ENCODE measurements around the gene TRPM1. TPM values are rescaled to one million over a fixed set of nuclear protein-coding genes. Genes with fewer than 3 reads are reported as not detected.

Gene TRPM1
- total RNA-seq, 1 donor from 2014 or later: not detected

DNA sequence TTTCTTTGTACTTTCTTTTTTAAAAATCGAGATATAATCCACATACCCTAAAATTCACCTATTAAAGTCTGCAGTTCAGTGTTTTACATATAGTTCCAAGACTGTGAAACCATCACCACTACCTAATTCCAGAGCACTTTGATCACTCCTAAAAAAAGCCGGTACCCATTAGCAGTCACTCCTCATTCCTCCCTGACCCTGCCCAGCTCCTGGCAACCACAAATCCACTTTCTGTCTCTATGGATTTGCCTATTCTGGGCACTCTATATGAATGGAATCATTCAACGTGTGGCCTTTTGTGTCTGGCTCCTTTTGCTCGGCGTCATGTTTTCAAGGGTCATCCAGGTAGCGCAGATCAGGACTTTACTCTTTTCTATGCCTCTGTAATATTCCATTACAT, 17.3 kb downstream of the TRPM1 start:
- no peaks in the 10 kb centered on the region for H3K9me3 Mint-ChIP-seq
- H3K4me3 Mint-ChIP-seq: no peak overlapping the region
- no peak for DNase-seq
- peaks cover 17% of the 10 kb centered on the region for H3K27me3 Mint-ChIP-seq
- no peaks in the 10 kb centered on the region for H3K36me3 Mint-ChIP-seq (ENCODE audit: low read depth)
- no peak overlapping the region for H3K27ac Mint-ChIP-seq
- peaks cover 2% of the 10 kb centered on the region for H3K4me1 Mint-ChIP-seq
- intact Hi-C loops (cut with micrococcal nuclease): no loop called here

DNA sequence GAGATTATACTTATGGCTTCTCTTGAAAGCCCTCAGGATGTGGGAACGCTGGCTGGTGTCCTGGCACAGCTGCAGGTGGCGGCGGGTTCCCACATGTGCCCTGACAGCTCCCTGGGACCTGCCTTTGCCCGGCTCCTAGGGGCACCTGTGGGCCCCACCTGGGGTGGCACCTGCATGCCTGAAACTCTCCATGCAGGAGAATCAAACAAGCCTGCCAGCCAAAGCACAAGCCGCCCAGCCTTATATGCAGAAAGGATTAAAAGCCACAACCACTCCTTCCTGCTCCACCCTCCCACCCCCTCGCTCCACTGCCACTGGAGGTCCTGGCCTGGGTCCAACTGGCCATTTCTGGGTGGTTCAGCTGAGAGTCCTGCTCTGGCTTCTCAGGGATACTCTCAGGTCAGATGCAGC, 18.1 kb downstream of the TRPM1 start:
- Mint-ChIP-seq H3K4me3 (no peak overlapping the region), H3K27ac (no peak overlapping the region), H3K4me1 (peaks cover 2% of the 10 kb centered on the region), H3K27me3 (peaks cover 18% of the 10 kb centered on the region), H3K9me3 (no peaks in the 10 kb centered on the region), H3K36me3 (ENCODE audit: low read depth) (no peaks in the 10 kb centered on the region)
- intact Hi-C loops (cut with micrococcal nuclease): no loop called here
- no peak for DNase-seq

- Mint-ChIP-seq H3K27me3 (peaks cover 18% of the 10 kb centered on the region), H3K4me3 (no peak overlapping the region), H3K4me1 (peaks cover 2% of the 10 kb centered on the region), H3K9me3 (no peaks in the 10 kb centered on the region), H3K36me3 (ENCODE audit: low read depth) (no peaks in the 10 kb centered on the region), H3K27ac (no peak overlapping the region)
- intact Hi-C loops (cut with micrococcal nuclease): no loop called here
- DNase-seq: no peak
These were observed 18.7 kb downstream of the TRPM1 start for GRCh38 chr15:31082771-31083369.

DNA sequence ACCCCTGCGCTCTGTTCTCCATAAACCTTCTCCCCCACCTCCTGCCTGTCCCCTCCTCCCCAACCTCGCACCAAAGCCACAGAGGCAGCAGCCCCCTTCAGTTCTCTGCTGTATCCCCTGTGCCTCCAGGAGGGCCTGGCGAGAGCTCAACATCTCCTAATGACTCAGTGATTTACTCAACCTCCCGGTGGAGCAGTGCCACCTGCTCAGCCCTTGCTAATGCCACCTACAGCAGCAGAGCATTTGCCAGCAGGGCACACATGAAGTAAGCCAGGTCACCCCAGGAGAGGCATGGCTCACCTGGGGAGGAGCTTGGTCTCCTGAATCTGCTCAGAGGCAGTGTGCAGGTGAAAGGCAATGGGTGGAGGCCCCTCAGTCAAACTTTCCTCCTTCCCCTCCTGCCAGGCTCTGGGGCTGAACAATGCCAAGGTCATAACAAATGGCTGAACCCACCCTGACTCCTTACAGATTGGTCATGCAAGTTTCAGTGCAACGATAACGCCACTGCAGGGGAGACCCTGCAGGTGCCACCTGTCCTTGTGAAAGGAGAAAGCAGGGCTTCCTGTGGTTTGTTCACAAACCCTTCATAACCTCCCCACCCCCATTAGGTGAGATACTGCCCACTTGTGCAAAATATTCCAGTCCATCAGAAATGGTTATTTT, 19.8 kb downstream of the TRPM1 start:
- Mint-ChIP-seq H3K27ac (no peak overlapping the region), H3K36me3 (ENCODE audit: low read depth) (no peaks in the 10 kb centered on the region), H3K4me1 (peaks cover 7% of the 10 kb centered on the region), H3K27me3 (peaks cover 24% of the 10 kb centered on the region), H3K4me3 (no peak overlapping the region), H3K9me3 (no peaks in the 10 kb centered on the region)
- no peak for DNase-seq
- intact Hi-C loops (cut with micrococcal nuclease): no loop called here

- H3K27ac Mint-ChIP-seq: no peak overlapping the region
- H3K4me1 Mint-ChIP-seq: peaks cover 7% of the 10 kb centered on the region
- no peak overlapping the region for H3K4me3 Mint-ChIP-seq
- no peaks in the 10 kb centered on the region for H3K9me3 Mint-ChIP-seq
- peaks cover 27% of the 10 kb centered on the region for H3K27me3 Mint-ChIP-seq
- DNase-seq: no peak
- intact Hi-C loops (cut with micrococcal nuclease): no loop called here
- H3K36me3 Mint-ChIP-seq (ENCODE audit: low read depth): no peaks in the 10 kb centered on the region
These were observed 20.5 kb downstream of the TRPM1 start for GRCh38 chr15:31081056-31081455.

- Mint-ChIP-seq H3K36me3 (ENCODE audit: low read depth) (no peaks in the 10 kb centered on the region), H3K9me3 (no peaks in the 10 kb centered on the region), H3K27ac (no peak overlapping the region), H3K27me3 (peaks cover 30% of the 10 kb centered on the region), H3K4me3 (peak overlapping the region; percentile 56), H3K4me1 (peaks cover 7% of the 10 kb centered on the region)
- DNase-seq: peak; percentile 66
- intact Hi-C loops (cut with micrococcal nuclease): no loop called here
These were observed 20.9 kb downstream of the TRPM1 start for GRCh38 chr15:31080591-31081014.

- H3K9me3 Mint-ChIP-seq: no peaks in the 10 kb centered on the region
- DNase-seq: no peak
- no peak overlapping the region for H3K27ac Mint-ChIP-seq
- no peaks in the 10 kb centered on the region for H3K36me3 Mint-ChIP-seq (ENCODE audit: low read depth)
- H3K27me3 Mint-ChIP-seq: peaks cover 35% of the 10 kb centered on the region
- H3K4me1 Mint-ChIP-seq: peaks cover 7% of the 10 kb centered on the region
- intact Hi-C loops (cut with micrococcal nuclease): no loop called here
- no peak overlapping the region for H3K4me3 Mint-ChIP-seq
These were observed 22.0 kb downstream of the TRPM1 start for GRCh38 chr15:31079519-31079918.

DNA sequence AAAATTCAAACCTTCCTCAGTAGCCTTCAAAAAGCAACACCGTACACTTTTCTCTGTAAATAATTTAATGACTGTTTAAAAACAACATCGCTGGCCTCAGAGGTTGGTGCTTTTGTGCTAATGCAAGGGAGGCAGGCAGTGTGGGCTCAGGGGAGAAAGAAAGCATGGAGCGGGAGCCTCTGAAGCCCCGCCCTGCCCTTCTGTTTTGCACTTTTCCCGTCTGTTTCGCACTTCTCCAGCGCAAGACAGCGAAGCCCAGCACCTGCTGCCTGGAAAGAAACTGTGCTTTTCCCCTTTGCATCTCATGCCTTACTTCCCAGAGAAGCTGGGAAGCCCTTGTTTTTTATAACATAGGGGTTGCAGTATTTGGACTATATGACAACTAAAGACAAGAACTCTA, 23.1 kb downstream of the TRPM1 start:
- H3K9me3 Mint-ChIP-seq: no peaks in the 10 kb centered on the region
- H3K4me3 Mint-ChIP-seq: no peak overlapping the region
- peaks cover 37% of the 10 kb centered on the region for H3K27me3 Mint-ChIP-seq
- peaks cover 7% of the 10 kb centered on the region for H3K4me1 Mint-ChIP-seq
- no peaks in the 10 kb centered on the region for H3K36me3 Mint-ChIP-seq (ENCODE audit: low read depth)
- DNase-seq: no peak
- intact Hi-C loops (cut with micrococcal nuclease): no loop called here
- no peak overlapping the region for H3K27ac Mint-ChIP-seq

DNA sequence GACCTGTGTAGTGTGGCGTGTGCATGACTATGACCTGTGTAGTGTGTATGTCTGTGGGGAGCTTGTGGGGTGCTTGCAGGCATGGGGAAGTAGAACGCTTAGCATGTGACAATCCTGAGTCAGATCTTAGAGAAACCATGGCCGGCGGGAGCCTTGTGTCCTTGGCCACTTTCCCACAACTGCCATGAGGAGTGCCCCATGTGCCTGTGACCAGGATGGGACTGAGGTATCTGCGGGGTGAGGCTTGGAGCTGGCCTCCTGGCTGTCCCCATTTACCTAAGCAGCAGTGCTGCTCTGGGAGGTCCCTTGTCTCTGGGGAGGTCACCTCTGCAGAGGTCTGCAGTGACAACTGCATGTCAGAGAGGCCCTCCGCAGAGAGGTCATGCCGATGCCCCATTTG, 23.6 kb downstream of the TRPM1 start:
- Mint-ChIP-seq H3K9me3 (no peaks in the 10 kb centered on the region), H3K36me3 (ENCODE audit: low read depth) (no peaks in the 10 kb centered on the region), H3K4me3 (no peak overlapping the region), H3K27me3 (peaks cover 40% of the 10 kb centered on the region), H3K27ac (no peak overlapping the region), H3K4me1 (peaks cover 7% of the 10 kb centered on the region)
- DNase-seq: no peak
- intact Hi-C loops (cut with micrococcal nuclease): no loop called here

GRCh38 chr15:31077181-31077580, 24.3 kb downstream of the TRPM1 start:
- Mint-ChIP-seq H3K4me3 (no peak overlapping the region), H3K27me3 (peaks cover 40% of the 10 kb centered on the region), H3K9me3 (no peaks in the 10 kb centered on the region), H3K27ac (no peak overlapping the region), H3K36me3 (ENCODE audit: low read depth) (no peaks in the 10 kb centered on the region), H3K4me1 (peaks cover 7% of the 10 kb centered on the region)
- no peak for DNase-seq
- intact Hi-C loops (cut with micrococcal nuclease): no loop called here

GRCh38 chr15:31074321-31074720, 27.2 kb downstream of the TRPM1 start:
- H3K36me3 Mint-ChIP-seq (ENCODE audit: low read depth): no peaks in the 10 kb centered on the region
- no peak overlapping the region for H3K4me3 Mint-ChIP-seq
- intact Hi-C loops (cut with micrococcal nuclease): no loop called here
- peaks cover 32% of the 10 kb centered on the region for H3K27me3 Mint-ChIP-seq
- H3K9me3 Mint-ChIP-seq: no peaks in the 10 kb centered on the region
- DNase-seq: no peak
- peaks cover 5% of the 10 kb centered on the region for H3K4me1 Mint-ChIP-seq
- no peak overlapping the region for H3K27ac Mint-ChIP-seq

DNA sequence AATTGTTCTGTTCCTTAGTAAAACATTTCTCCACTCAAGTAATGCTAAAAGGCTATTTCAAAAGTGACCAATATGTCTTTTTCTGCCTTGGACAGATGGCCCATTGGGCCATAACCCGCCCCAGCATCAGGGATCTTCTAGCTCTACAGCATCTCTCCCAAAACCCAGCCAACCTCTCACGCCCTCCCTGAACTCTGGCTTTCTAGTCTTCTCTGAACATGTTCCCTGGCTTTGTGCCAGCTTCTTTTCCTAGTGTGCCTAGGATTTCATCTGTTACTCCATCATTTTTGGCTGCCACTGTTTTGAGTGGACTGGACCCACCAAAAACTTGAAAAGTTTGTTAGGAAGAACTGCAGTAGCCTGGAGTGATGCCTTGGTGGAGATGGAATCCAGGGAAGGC, 30.7 kb downstream of the TRPM1 start:
- H3K4me3 Mint-ChIP-seq: no peak overlapping the region
- intact Hi-C loops (cut with micrococcal nuclease): no loop called here

DNA sequence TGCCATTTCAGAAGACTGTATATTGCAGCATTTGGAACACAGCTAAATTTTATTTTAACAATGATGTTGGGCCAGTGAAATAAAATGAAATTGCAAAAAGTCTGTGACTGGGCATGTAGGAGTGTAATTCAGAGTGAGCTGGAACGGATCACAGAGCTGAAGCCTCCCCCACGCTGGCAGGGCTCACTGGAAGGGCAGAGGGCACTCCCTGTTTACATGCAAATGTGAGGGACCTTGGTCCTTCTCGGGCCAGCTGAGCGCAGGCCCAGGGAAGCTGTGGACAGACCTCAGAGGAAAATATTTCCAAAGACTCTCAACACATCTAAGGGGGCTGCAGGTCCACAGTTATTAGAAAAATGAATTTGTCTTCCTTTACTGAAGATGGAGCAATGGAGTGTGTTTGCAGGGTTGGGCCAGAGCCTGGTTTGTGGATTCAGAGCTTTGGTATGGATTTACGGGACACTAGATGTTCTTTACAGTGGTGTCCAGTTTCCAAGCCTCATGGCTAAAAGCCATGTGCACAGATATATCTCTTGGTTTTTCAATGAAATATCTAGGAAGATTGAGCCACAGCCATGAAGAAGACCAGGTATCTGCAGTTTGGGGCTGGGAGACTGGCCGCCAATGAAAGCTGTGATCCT, 32.0 kb downstream of the TRPM1 start:
- Mint-ChIP-seq H3K4me3 (no peak overlapping the region), H3K36me3 (ENCODE audit: low read depth) (no peaks in the 10 kb centered on the region), H3K27me3 (peaks cover 16% of the 10 kb centered on the region), H3K9me3 (no peaks in the 10 kb centered on the region), H3K27ac (no peak overlapping the region), H3K4me1 (no peaks in the 10 kb centered on the region)
- intact Hi-C loops (cut with micrococcal nuclease): no loop called here
- DNase-seq: no peak

More for the DNA sequence above, 30.7 kb downstream of the TRPM1 start:
- H3K9me3 Mint-ChIP-seq: no peaks in the 10 kb centered on the region
- no peak for DNase-seq
- H3K27ac Mint-ChIP-seq: no peak overlapping the region
- no peaks in the 10 kb centered on the region for H3K36me3 Mint-ChIP-seq (ENCODE audit: low read depth)
- no peaks in the 10 kb centered on the region for H3K4me1 Mint-ChIP-seq
- H3K27me3 Mint-ChIP-seq: peaks cover 23% of the 10 kb centered on the region

DNA sequence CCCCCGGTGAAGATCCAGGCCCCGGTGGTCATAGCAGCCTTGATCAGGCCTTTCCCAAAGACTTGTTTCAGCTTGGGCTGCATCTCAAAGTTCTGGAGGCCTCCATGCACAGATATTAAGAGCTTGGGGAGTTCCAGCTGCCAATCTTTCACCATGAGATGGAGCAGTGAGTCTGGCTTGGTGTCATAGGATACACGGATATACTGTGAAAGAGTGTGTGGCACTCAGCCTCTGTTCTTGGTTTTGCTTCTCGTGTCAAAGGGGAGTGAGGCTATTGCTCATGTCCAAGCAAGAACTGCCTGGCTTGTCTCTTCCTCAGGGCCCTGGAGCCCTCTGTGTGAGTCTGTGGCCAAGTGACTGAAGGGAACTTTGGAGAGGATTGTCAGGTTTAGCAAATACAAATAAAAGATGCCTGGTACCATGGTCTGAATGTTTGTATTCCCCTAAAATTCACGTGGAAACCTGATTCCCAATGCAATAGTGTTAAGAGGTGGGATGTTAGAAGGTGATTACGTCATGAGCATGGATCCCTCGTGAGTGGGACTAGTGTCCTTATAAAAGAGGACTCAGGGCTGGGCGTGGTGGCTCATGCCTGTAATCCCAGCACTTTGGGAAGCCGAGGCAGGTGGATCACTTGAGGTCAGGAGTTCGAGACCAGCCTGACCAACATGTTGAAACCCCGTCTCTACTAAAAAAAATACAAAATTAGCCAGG, 33.5 kb downstream of the TRPM1 start:
- Mint-ChIP-seq H3K36me3 (ENCODE audit: low read depth) (no peaks in the 10 kb centered on the region), H3K4me3 (no peak overlapping the region)
- intact Hi-C loops (cut with micrococcal nuclease): no loop called here

More for the DNA sequence above, 33.5 kb downstream of the TRPM1 start:
- peaks cover 6% of the 10 kb centered on the region for H3K27me3 Mint-ChIP-seq
- DNase-seq: no peak
- H3K27ac Mint-ChIP-seq: no peak overlapping the region
- no peaks in the 10 kb centered on the region for H3K9me3 Mint-ChIP-seq
- H3K4me1 Mint-ChIP-seq: no peaks in the 10 kb centered on the region
